Measurements from ENCODE around the gene HOXD3. TPM values are rescaled to one million over a fixed set of nuclear protein-coding genes. Genes with fewer than 3 reads are reported as not detected.

HOXD3 gene
- total and polyA plus RNA-seq, 2 experiments from 2014 or later: not detected

GRCh38 chr2:176211110-176211509, 54.0 kb downstream of the HOXD3 start (continued):
- TF ChIP-seq, protein P1, sequence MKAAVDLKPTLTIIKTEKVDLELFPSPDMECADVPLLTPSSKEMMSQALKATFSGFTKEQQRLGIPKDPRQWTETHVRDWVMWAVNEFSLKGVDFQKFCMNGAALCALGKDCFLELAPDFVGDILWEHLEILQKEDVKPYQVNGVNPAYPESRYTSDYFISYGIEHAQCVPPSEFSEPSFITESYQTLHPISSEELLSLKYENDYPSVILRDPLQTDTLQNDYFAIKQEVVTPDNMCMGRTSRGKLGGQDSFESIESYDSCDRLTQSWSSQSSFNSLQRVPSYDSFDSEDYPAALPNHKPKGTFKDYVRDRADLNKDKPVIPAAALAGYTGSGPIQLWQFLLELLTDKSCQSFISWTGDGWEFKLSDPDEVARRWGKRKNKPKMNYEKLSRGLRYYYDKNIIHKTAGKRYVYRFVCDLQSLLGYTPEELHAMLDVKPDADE (IDR thresholded peaks at IDR 0.05): no peak
- TF ChIP-seq POLR2AphosphoS5 (IDR thresholded peaks at IDR 0.05; ENCODE audit: low read depth) (no peak), ZNF331 (CRISPR knock-in tag; IDR thresholded peaks at IDR 0.05; ENCODE audit: low read depth) (no peak)

GRCh38 chr2:176212276-176212675, 55.2 kb downstream of the HOXD3 start:
- no peak overlapping the region for H3K4me2 ChIP-seq
- Mint-ChIP-seq H3K4me3 (no peak overlapping the region), H3K27me3 (ENCODE audit: insufficient read depth, low read depth, poor library complexity) (peaks cover under 1% of the 10 kb centered on the region), H3K4me1 (no peaks in the 10 kb centered on the region), H3K36me3 (ENCODE audit: low read depth) (no peaks in the 10 kb centered on the region), H3K9me3 (no peaks in the 10 kb centered on the region), H3K27ac (no peak overlapping the region)
- no peak for DNase-seq (ENCODE audit: low spot score)
- H3K79me2 ChIP-seq (replicated peaks; ENCODE audit: insufficient read depth): no peaks in the 10 kb centered on the region
- no peaks in the 10 kb centered on the region for H3K36me3 ChIP-seq (ENCODE audit: insufficient read depth)
- H3K4me3 ChIP-seq: no peak overlapping the region
- H3K27ac ChIP-seq (ENCODE audit: low read depth): no peak overlapping the region
- H3K27me3 ChIP-seq (ENCODE audit: insufficient read depth): no peaks in the 10 kb centered on the region
- H3K9me2 ChIP-seq (ENCODE audit: insufficient read depth): no peaks in the 10 kb centered on the region
- H4K20me1 ChIP-seq (replicated peaks; ENCODE audit: insufficient read depth): no peaks in the 10 kb centered on the region
- H2AFZ ChIP-seq: peak overlapping the region; percentile 80; the same call in 1 of the 2 replicates
- no peaks in the 10 kb centered on the region for H3F3A ChIP-seq (replicated peaks; ENCODE audit: low read depth)
- H3K4me1 ChIP-seq (ENCODE audit: insufficient read depth): no peaks in the 10 kb centered on the region
- ATAC-seq: no peak
- TF ChIP-seq, protein P1 (IDR thresholded peaks at IDR 0.05): no peak
- TF ChIP-seq, protein P2, sequence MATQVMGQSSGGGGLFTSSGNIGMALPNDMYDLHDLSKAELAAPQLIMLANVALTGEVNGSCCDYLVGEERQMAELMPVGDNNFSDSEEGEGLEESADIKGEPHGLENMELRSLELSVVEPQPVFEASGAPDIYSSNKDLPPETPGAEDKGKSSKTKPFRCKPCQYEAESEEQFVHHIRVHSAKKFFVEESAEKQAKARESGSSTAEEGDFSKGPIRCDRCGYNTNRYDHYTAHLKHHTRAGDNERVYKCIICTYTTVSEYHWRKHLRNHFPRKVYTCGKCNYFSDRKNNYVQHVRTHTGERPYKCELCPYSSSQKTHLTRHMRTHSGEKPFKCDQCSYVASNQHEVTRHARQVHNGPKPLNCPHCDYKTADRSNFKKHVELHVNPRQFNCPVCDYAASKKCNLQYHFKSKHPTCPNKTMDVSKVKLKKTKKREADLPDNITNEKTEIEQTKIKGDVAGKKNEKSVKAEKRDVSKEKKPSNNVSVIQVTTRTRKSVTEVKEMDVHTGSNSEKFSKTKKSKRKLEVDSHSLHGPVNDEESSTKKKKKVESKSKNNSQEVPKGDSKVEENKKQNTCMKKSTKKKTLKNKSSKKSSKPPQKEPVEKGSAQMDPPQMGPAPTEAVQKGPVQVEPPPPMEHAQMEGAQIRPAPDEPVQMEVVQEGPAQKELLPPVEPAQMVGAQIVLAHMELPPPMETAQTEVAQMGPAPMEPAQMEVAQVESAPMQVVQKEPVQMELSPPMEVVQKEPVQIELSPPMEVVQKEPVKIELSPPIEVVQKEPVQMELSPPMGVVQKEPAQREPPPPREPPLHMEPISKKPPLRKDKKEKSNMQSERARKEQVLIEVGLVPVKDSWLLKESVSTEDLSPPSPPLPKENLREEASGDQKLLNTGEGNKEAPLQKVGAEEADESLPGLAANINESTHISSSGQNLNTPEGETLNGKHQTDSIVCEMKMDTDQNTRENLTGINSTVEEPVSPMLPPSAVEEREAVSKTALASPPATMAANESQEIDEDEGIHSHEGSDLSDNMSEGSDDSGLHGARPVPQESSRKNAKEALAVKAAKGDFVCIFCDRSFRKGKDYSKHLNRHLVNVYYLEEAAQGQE (IDR thresholded peaks at IDR 0.05; ENCODE audit: unreplicated experiment): no peak
- TF ChIP-seq ZNF114 (CRISPR knock-in tag; IDR thresholded peaks at IDR 0.05) (no peak), EZH2phosphoT487 (IDR thresholded peaks at IDR 0.05; ENCODE audit: unreplicated experiment) (no peak), EZH2 (IDR thresholded peaks at IDR 0.05; ENCODE audit: low read depth, unreplicated experiment) (no peak), CTCF (conservative IDR thresholded peaks at IDR 0.05; ENCODE audit: low read depth in 2 of 2) (no peak), NANOG (IDR thresholded peaks at IDR 0.05; ENCODE audit: borderline replicate concordance) (no peak), JUNB (IDR thresholded peaks at IDR 0.05; ENCODE audit: unreplicated experiment) (no peak), STAT1 (IDR thresholded peaks at IDR 0.05; ENCODE audit: unreplicated experiment) (no peak), ZNF331 (CRISPR knock-in tag; IDR thresholded peaks at IDR 0.05; ENCODE audit: low read depth) (no peak), ZNF462 (CRISPR knock-in tag; IDR thresholded peaks at IDR 0.05) (no peak)
